ENCODE results near the gene FER1L5. TPM values are rescaled to one million over a fixed set of nuclear protein-coding genes. Genes with fewer than 3 reads are reported as not detected.

FER1L5 gene
- total RNA-seq, 5 donors from 2014 or later (not counting 1 experiment from before 2014, with no cell fraction given): not detected

- Histone ChIP-seq H3K4me1 (ENCODE audit: control insufficient read depth in 1 of 2, extremely low read depth in 1 of 2, insufficient read depth in 2 of 2, low read length in 2 of 2) (no peaks in the 10 kb centered on the region), H3K27ac (ENCODE audit: low read length) (no peak overlapping the region), H3K36me3 (ENCODE audit: control insufficient read depth in 2 of 2, extremely low read depth in 1 of 2, insufficient read depth in 1 of 2, low read length in 1 of 2) (no peaks in the 10 kb centered on the region), H3K27me3 (replicated peaks in 1 of 2; ENCODE audit: control insufficient read depth in 2 of 2, extremely low read depth in 1 of 2, insufficient read depth in 2 of 2, low read length in 1 of 2) (no peaks in the 10 kb centered on the region), H3K4me3 (ENCODE audit: control insufficient read depth in 1 of 2, extremely low read depth in 1 of 2, low read length in 1 of 2) (no peak overlapping the region), H3K9me3 (no peaks in the 10 kb centered on the region)
- ChIA-PET CTCF (no interaction called here), POLR2A (no interaction called here)
- no peaks in the 10 kb centered on the region for H3K36me3 Mint-ChIP-seq
- H3K9me3 Mint-ChIP-seq: peaks cover 0 to 4% (median 0%) of the 10 kb centered on the region in 3 donors
- ATAC-seq (replicated peaks in 1 of 4) (no peak), DNase-seq (no peak)
- H3K4me3 Mint-ChIP-seq: no peak overlapping the region
- no peak overlapping the region for H3K27ac Mint-ChIP-seq
- H3K4me1 Mint-ChIP-seq: no peaks in the 10 kb centered on the region
- 96% methylated on average over 2 of the region's 6 CpGs for WGBS (ENCODE audit: insufficient coverage)
- H3K27me3 Mint-ChIP-seq: peaks cover 2 to 4% of the 10 kb centered on the region in 2 donors
Measured at GRCh38 chr2:96661324-96661723, 18.8 kb downstream of the FER1L5 start.

DNA sequence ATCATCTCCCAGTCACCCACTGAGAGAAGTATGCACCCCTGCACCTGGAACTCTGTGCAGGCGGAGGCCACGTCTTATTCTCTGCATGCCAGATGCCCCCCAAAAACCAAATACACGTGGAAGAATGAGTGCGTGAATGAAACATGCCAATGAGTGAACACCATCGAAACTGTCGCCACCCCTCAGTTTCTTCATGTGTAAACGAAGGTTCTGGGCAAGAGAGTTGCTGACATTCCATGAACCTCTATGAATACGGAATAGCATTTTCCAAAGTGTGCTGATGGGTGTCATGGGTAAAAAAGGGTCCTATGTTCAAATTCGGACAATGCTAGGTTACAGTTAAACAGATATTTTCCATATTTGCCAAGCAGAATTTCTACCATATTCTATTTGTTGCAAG lies 19.8 kb downstream of the FER1L5 start:
- no peak overlapping the region for H3K4me3 ChIP-seq (ENCODE audit: control insufficient read depth in 1 of 2, extremely low read depth in 1 of 2, low read length in 1 of 2)
- no peaks in the 10 kb centered on the region for H3K4me1 Mint-ChIP-seq
- no peaks in the 10 kb centered on the region for H3K4me1 ChIP-seq (ENCODE audit: control insufficient read depth in 1 of 2, extremely low read depth in 1 of 2, insufficient read depth in 2 of 2, low read length in 2 of 2)
- no peaks in the 10 kb centered on the region for H3K9me3 ChIP-seq
- no peaks in the 10 kb centered on the region for H3K36me3 ChIP-seq (ENCODE audit: control insufficient read depth in 2 of 2, extremely low read depth in 1 of 2, insufficient read depth in 1 of 2, low read length in 1 of 2)
- H3K27me3 Mint-ChIP-seq: peaks cover 2 to 4% of the 10 kb centered on the region in 2 donors
- no peaks in the 10 kb centered on the region for H3K27me3 ChIP-seq (replicated peaks in 1 of 2; ENCODE audit: control insufficient read depth in 2 of 2, extremely low read depth in 1 of 2, insufficient read depth in 2 of 2, low read length in 1 of 2)
- 88% methylated on average over 8 of the region's 9 CpGs for WGBS (ENCODE audit: insufficient coverage)
- no peak for ATAC-seq (replicated peaks in 1 of 4)
- H3K9me3 Mint-ChIP-seq: peaks cover 0 to 4% (median 0%) of the 10 kb centered on the region in 3 donors
- POLR2A ChIA-PET: no interaction called here
- H3K36me3 Mint-ChIP-seq: no peaks in the 10 kb centered on the region
- H3K27ac Mint-ChIP-seq: no peak overlapping the region
- no peak overlapping the region for H3K4me3 Mint-ChIP-seq
- CTCF ChIA-PET: no interaction called here
- no peak overlapping the region for H3K27ac ChIP-seq (ENCODE audit: low read length)
- DNase-seq: no peak

DNA sequence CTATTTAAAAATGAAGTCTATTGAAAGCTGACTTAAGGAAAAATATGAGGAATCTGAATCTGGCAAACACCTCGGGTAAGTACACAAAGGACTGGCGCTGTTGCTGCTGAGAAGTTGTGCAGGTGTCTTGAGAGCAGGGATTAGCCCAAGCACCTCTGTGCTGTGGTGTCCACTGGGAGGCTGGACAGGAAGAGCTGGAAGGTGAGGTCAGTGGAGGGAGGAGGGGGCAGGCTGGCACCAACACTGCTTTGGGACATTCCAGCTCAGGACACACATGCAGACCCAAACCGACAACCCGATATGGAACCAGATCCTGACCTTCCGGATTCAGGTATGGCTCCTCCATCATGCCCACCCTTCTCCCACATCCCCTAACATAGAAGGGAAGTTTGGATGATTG lies 20.6 kb downstream of the FER1L5 start:
- no peaks in the 10 kb centered on the region for H3K9me3 ChIP-seq
- H3K9me3 Mint-ChIP-seq: peaks cover 0 to 4% (median 0%) of the 10 kb centered on the region in 3 donors
- H3K27ac Mint-ChIP-seq: no peak overlapping the region
- H3K27ac ChIP-seq (ENCODE audit: low read length): no peak overlapping the region
- POLR2A ChIA-PET: no interaction called here
- CTCF ChIA-PET: no interaction called here
- no peaks in the 10 kb centered on the region for H3K27me3 ChIP-seq (replicated peaks in 1 of 2; ENCODE audit: control insufficient read depth in 2 of 2, extremely low read depth in 1 of 2, insufficient read depth in 2 of 2, low read length in 1 of 2)
- H3K4me3 ChIP-seq (ENCODE audit: control insufficient read depth in 1 of 2, extremely low read depth in 1 of 2, low read length in 1 of 2): no peak overlapping the region
- H3K4me1 Mint-ChIP-seq: no peaks in the 10 kb centered on the region
- WGBS (ENCODE audit: insufficient coverage): 93% methylated on average over 2 of the region's 5 CpGs
- no peak overlapping the region for H3K4me3 Mint-ChIP-seq
- DNase-seq: no peak
- peaks cover 2 to 4% of the 10 kb centered on the region in 2 donors for H3K27me3 Mint-ChIP-seq
- H3K4me1 ChIP-seq (ENCODE audit: control insufficient read depth in 1 of 2, extremely low read depth in 1 of 2, insufficient read depth in 2 of 2, low read length in 2 of 2): no peaks in the 10 kb centered on the region
- ATAC-seq (replicated peaks in 1 of 4): no peak
- no peaks in the 10 kb centered on the region for H3K36me3 Mint-ChIP-seq
- H3K36me3 ChIP-seq (ENCODE audit: control insufficient read depth in 2 of 2, extremely low read depth in 1 of 2, insufficient read depth in 1 of 2, low read length in 1 of 2): no peaks in the 10 kb centered on the region

GRCh38 chr2:96663829-96664228 lies 21.3 kb downstream of the FER1L5 start:
- H3K9me3 ChIP-seq: no peaks in the 10 kb centered on the region
- no peak overlapping the region for H3K27ac ChIP-seq (ENCODE audit: low read length)
- H3K4me3 Mint-ChIP-seq: no peak overlapping the region
- POLR2A ChIA-PET: no interaction called here
- no peaks in the 10 kb centered on the region for H3K36me3 ChIP-seq (ENCODE audit: control insufficient read depth in 2 of 2, extremely low read depth in 1 of 2, insufficient read depth in 1 of 2, low read length in 1 of 2)
- CTCF ChIA-PET: interaction anchor here in 1 of 2 donors (0.7 kb wide), 1 partner anchor 98 kb away, joined by 6 read pairs; no protein-coding TSS in a partner anchor
- H3K27me3 ChIP-seq (replicated peaks in 1 of 2; ENCODE audit: control insufficient read depth in 2 of 2, extremely low read depth in 1 of 2, insufficient read depth in 2 of 2, low read length in 1 of 2): peaks cover 0 to 4% of the 10 kb centered on the region in 2 experiments
- no peaks in the 10 kb centered on the region for H3K36me3 Mint-ChIP-seq
- DNase-seq (no peak), ATAC-seq (replicated peaks in 1 of 4) (no peak)
- 90% methylated on average over 2 of the region's 7 CpGs for WGBS (ENCODE audit: insufficient coverage)
- H3K9me3 Mint-ChIP-seq: peaks cover 0 to 4% (median 0%) of the 10 kb centered on the region in 3 donors
- no peaks in the 10 kb centered on the region for H3K4me1 Mint-ChIP-seq
- no peak overlapping the region for H3K4me3 ChIP-seq (ENCODE audit: control insufficient read depth in 1 of 2, extremely low read depth in 1 of 2, low read length in 1 of 2)
- no peak overlapping the region for H3K27ac Mint-ChIP-seq
- H3K27me3 Mint-ChIP-seq: peaks cover 4% of the 10 kb centered on the region in 2 donors
- no peaks in the 10 kb centered on the region for H3K4me1 ChIP-seq (ENCODE audit: control insufficient read depth in 1 of 2, extremely low read depth in 1 of 2, insufficient read depth in 2 of 2, low read length in 2 of 2)

- no peak overlapping the region for H3K27ac ChIP-seq (ENCODE audit: low read length)
- CTCF ChIA-PET: no interaction called here
- no peaks in the 10 kb centered on the region for H3K4me1 Mint-ChIP-seq
- no peak overlapping the region for H3K4me3 Mint-ChIP-seq
- no peak for DNase-seq
- no peaks in the 10 kb centered on the region for H3K36me3 Mint-ChIP-seq
- POLR2A ChIA-PET: interaction anchor here (0.5 to 0.6 kb wide), 2 partner anchors 43 to 68 kb away, joined by 3 read pairs; no protein-coding TSS in a partner anchor
- WGBS (ENCODE audit: insufficient coverage): no CpG with 5 or more reads among the region's 3 CpGs
- H3K36me3 ChIP-seq (ENCODE audit: control insufficient read depth in 2 of 2, extremely low read depth in 1 of 2, insufficient read depth in 1 of 2, low read length in 1 of 2): no peaks in the 10 kb centered on the region
- H3K27me3 Mint-ChIP-seq: peaks cover 4 to 6% of the 10 kb centered on the region in 2 donors
- no peaks in the 10 kb centered on the region for H3K4me1 ChIP-seq (ENCODE audit: control insufficient read depth in 1 of 2, extremely low read depth in 1 of 2, insufficient read depth in 2 of 2, low read length in 2 of 2)
- no peak overlapping the region for H3K4me3 ChIP-seq (ENCODE audit: control insufficient read depth in 1 of 2, extremely low read depth in 1 of 2, low read length in 1 of 2)
- H3K9me3 ChIP-seq: no peaks in the 10 kb centered on the region
- H3K9me3 Mint-ChIP-seq: peaks cover 0 to 4% (median 0%) of the 10 kb centered on the region in 3 donors
- no peak overlapping the region for H3K27ac Mint-ChIP-seq
- ATAC-seq (replicated peaks in 1 of 4): no peak
- peaks cover 0 to 10% of the 10 kb centered on the region in 2 experiments for H3K27me3 ChIP-seq (replicated peaks in 1 of 2; ENCODE audit: control insufficient read depth in 2 of 2, extremely low read depth in 1 of 2, insufficient read depth in 2 of 2, low read length in 1 of 2)
Measured at GRCh38 chr2:96664366-96664925, 21.9 kb downstream of the FER1L5 start.

- no peak for DNase-seq
Measured at GRCh38 chr2:96665083-96665569, 22.6 kb downstream of the FER1L5 start.

More at GRCh38 chr2:96665083-96665569, 22.6 kb downstream of the FER1L5 start:
- no peak overlapping the region for H3K27ac Mint-ChIP-seq
- CTCF ChIA-PET: no interaction called here
- no peak overlapping the region for H3K4me3 Mint-ChIP-seq
- Histone ChIP-seq H3K9me3 (no peaks in the 10 kb centered on the region), H3K4me3 (ENCODE audit: control insufficient read depth in 1 of 2, extremely low read depth in 1 of 2, low read length in 1 of 2) (no peak overlapping the region), H3K27me3 (replicated peaks in 1 of 2; ENCODE audit: control insufficient read depth in 2 of 2, extremely low read depth in 1 of 2, insufficient read depth in 2 of 2, low read length in 1 of 2) (peaks cover 0 to 14% of the 10 kb centered on the region in 2 experiments), H3K27ac (ENCODE audit: low read length) (no peak overlapping the region), H3K36me3 (ENCODE audit: control insufficient read depth in 2 of 2, extremely low read depth in 1 of 2, insufficient read depth in 1 of 2, low read length in 1 of 2) (no peaks in the 10 kb centered on the region), H3K4me1 (ENCODE audit: control insufficient read depth in 1 of 2, extremely low read depth in 1 of 2, insufficient read depth in 2 of 2, low read length in 2 of 2) (no peaks in the 10 kb centered on the region)
- ATAC-seq (replicated peaks in 1 of 4): no peak
- 100% methylated on average over 1 of the region's 3 CpGs for WGBS (ENCODE audit: insufficient coverage)
- H3K9me3 Mint-ChIP-seq: peaks cover 0 to 4% (median 0%) of the 10 kb centered on the region in 3 donors
- POLR2A ChIA-PET: interaction anchor here (0.5 to 0.6 kb wide), 3 partner anchors 43 to 102 kb away, joined by 3 to 4 read pairs (median 3); no protein-coding TSS in a partner anchor
- no peaks in the 10 kb centered on the region for H3K36me3 Mint-ChIP-seq
- H3K27me3 Mint-ChIP-seq: peaks cover 4 to 6% of the 10 kb centered on the region in 2 donors
- H3K4me1 Mint-ChIP-seq: no peaks in the 10 kb centered on the region
